ENCODE data around the gene NSL1. TPM values are rescaled to one million over a fixed set of nuclear protein-coding genes. Genes with fewer than 3 reads are reported as not detected.

The NSL1 gene
- total and polyA plus RNA-seq, 7 donors = 12.0 to 50.4 (median 26.0) TPM

- Histone ChIP-seq H3K4me3 (no peak overlapping the region), H3K9me3 (no peaks in the 10 kb centered on the region), H3K27ac (no peak overlapping the region), H3K4me1 (no peaks in the 10 kb centered on the region), H3K27me3 (peaks cover 0 to 3% (median 0%) of the 10 kb centered on the region in 3 donors), H3K36me3 (no peaks in the 10 kb centered on the region)
- intact Hi-C loops (cut with DNase I) = no loop called here
- TF ChIP-seq POLR2A (IDR thresholded peaks at IDR 0.05) (no peak), POLR2AphosphoS5 (IDR thresholded peaks at IDR 0.05) (no peak), CTCF (IDR thresholded peaks at IDR 0.05) (no peak)
- no peak for DNase-seq
- 59 to 74% methylated on average over 3 of the region's 3 CpGs for WGBS, 2 donors
Observed at GRCh38 chr1:212686069-212686468, 105.5 kb downstream of the NSL1 start.

DNA sequence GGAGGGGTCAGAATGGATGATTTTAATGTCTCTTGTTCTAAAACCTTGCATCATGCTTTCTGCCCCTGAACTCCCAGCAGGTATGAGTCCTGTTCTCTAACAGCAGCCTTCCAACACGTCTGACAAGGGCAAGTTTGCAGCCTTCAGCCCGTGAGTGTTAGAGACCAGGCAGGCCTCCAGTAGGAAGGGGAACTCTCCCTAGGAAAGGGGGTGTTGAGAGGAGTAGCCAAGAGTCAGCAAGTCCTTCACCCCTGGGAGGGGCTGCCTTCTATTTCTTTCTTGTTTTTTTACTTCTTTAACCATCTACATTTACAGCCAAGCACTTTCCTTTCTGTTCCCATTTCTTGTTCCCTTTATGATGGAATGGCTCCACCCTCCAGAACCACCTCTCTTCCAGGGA is 106.1 kb downstream of the NSL1 start:
- peaks cover 0 to 3% (median 0%) of the 10 kb centered on the region in 3 donors for H3K27me3 ChIP-seq
- H3K36me3 ChIP-seq = no peaks in the 10 kb centered on the region
- no peak for TF ChIP-seq POLR2A (IDR thresholded peaks at IDR 0.05)
- intact Hi-C loops (cut with DNase I) = no loop called here
- no peaks in the 10 kb centered on the region for H3K9me3 ChIP-seq
- H3K4me1 ChIP-seq = no peaks in the 10 kb centered on the region
- H3K4me3 ChIP-seq = no peak overlapping the region
- no peak overlapping the region for H3K27ac ChIP-seq
- no peak for DNase-seq
- WGBS, 2 donors = 35 to 74% methylated on average over 2 of the region's 2 CpGs

DNA sequence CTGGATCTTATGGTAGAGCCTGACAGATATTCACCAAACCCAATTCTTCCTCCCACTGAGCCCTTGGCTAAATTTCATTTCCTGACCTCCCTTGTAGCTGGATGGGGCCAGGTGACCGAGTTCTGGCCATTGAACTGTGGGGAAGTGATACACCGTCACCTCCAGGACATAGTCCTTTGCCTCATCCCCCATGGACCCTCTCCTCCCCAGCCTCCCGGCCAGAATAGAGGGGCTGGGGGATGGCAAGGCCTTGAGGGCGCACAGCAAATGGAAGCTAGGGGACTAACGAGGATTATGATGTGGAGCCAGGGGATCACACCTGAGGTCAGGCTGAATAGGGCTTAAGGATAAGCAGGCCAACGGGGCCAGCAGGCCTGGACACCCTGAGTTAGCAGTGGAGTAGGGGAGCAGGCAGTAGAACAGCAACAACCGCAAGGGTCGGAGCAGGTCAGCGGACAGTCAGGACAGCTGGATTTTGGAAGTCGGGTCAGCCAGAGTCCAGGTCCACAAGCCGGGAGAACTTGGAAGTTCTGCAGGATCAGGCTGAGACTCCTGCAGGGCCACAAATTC is 107.0 kb downstream of the NSL1 start:
- H3K27me3 ChIP-seq = no peaks in the 10 kb centered on the region
- WGBS, 2 donors = 90 to 93% methylated on average over 11 of the region's 11 CpGs
- no peak for TF ChIP-seq POLR2A (IDR thresholded peaks at IDR 0.05)
- no peak for TF ChIP-seq EP300 (IDR thresholded peaks at IDR 0.05)
- no peak for TF ChIP-seq POLR2AphosphoS5 (IDR thresholded peaks at IDR 0.05)
- TF ChIP-seq CTCF (IDR thresholded peaks at IDR 0.05) = no peak
- H3K36me3 ChIP-seq = no peaks in the 10 kb centered on the region
- H3K4me1 ChIP-seq = no peaks in the 10 kb centered on the region
- no peak for DNase-seq
- no peaks in the 10 kb centered on the region for H3K9me3 ChIP-seq
- intact Hi-C loops (cut with DNase I) = no loop called here
- no peak overlapping the region for H3K27ac ChIP-seq
- no peak overlapping the region for H3K4me3 ChIP-seq

GRCh38 chr1:212684076-212684475 is 107.5 kb downstream of the NSL1 start:
- WGBS, 2 donors = 90 to 93% methylated on average over 6 of the region's 6 CpGs
- Histone ChIP-seq H3K36me3 (no peaks in the 10 kb centered on the region), H3K9me3 (no peaks in the 10 kb centered on the region), H3K27ac (no peak overlapping the region), H3K27me3 (no peaks in the 10 kb centered on the region), H3K4me3 (no peak overlapping the region), H3K4me1 (no peaks in the 10 kb centered on the region)
- intact Hi-C loops (cut with DNase I) = no loop called here
- no peak for DNase-seq
- TF ChIP-seq POLR2A (IDR thresholded peaks at IDR 0.05) = no peak
- TF ChIP-seq EP300 (IDR thresholded peaks at IDR 0.05) = no peak
- TF ChIP-seq CTCF (IDR thresholded peaks at IDR 0.05) = no peak
- no peak for TF ChIP-seq POLR2AphosphoS5 (IDR thresholded peaks at IDR 0.05)

DNA sequence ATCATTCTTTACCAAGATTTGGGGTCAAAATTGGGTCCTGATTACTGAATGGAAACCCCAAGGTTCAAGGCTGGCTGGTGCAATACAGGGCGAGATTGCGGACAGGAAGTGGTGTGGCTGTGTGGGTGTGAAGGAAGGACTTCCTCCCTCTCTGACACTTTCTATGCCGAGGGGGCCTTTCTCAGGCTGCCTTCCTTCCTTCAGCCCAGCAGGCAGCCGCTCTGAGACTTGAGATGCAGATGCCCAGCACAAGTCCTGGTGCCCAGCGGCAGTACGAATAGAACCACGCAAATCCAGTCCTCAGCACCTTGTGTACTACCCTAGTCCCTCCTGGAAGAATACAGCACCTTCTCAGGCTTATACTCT is 108.2 kb downstream of the NSL1 start:
- Histone ChIP-seq H3K27ac (no peak overlapping the region), H3K4me1 (no peaks in the 10 kb centered on the region), H3K36me3 (no peaks in the 10 kb centered on the region), H3K9me3 (no peaks in the 10 kb centered on the region), H3K4me3 (no peak overlapping the region), H3K27me3 (no peaks in the 10 kb centered on the region)
- DNase-seq = no peak
- intact Hi-C loops (cut with DNase I) = no loop called here
- WGBS, 2 donors = 59 to 74% methylated on average over 7 of the region's 7 CpGs
- TF ChIP-seq POLR2AphosphoS5 (IDR thresholded peaks at IDR 0.05) (no peak), CTCF (IDR thresholded peaks at IDR 0.05) (no peak), EP300 (IDR thresholded peaks at IDR 0.05) (no peak), POLR2A (IDR thresholded peaks at IDR 0.05) (no peak)
